ENCODE data around the gene TIGD2.
A peak's percentile ranks its signal among the peaks of the same experiment; 100 is the strongest.

The TIGD2 gene

DNA sequence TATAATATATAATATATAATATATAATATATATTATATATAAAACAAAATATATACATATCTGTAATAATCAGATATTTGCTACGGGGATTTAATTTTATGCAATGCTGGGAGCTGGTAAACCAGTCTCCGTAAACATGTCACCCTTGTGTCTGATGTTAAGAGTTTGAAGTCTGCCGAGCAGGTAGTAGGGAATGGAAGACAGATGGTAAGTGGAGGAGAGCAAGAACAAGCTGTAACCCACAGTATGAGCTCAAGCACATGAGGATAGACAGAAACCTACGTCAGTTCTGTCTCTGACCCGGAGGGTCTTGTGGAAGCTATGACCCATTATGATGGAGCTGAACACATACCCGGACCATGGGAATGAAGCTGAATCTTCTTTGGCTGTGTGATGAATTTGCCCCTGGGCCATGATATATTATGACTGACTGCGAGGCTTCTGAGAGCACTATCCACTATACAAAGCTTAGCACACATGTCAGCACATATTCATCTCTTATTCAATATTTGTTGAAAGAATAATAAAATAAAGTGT, 46.2 kb downstream of the TIGD2 start:
- TF ChIP-seq MYC (IDR thresholded peaks at IDR 0.05; ENCODE audit: low read depth, low read length) (no peak), MAX (IDR thresholded peaks at IDR 0.05; ENCODE audit: low read depth, low read length) (no peak), POLR2A (IDR thresholded peaks at IDR 0.05; ENCODE audit: extremely low read depth, insufficient read length) (no peak)
- TF ChIP-seq, protein P1, sequence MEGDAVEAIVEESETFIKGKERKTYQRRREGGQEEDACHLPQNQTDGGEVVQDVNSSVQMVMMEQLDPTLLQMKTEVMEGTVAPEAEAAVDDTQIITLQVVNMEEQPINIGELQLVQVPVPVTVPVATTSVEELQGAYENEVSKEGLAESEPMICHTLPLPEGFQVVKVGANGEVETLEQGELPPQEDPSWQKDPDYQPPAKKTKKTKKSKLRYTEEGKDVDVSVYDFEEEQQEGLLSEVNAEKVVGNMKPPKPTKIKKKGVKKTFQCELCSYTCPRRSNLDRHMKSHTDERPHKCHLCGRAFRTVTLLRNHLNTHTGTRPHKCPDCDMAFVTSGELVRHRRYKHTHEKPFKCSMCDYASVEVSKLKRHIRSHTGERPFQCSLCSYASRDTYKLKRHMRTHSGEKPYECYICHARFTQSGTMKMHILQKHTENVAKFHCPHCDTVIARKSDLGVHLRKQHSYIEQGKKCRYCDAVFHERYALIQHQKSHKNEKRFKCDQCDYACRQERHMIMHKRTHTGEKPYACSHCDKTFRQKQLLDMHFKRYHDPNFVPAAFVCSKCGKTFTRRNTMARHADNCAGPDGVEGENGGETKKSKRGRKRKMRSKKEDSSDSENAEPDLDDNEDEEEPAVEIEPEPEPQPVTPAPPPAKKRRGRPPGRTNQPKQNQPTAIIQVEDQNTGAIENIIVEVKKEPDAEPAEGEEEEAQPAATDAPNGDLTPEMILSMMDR (IDR thresholded peaks at IDR 0.05; ENCODE audit: low read depth, low read length), result no peak
- DNase-seq (ENCODE audit: low read depth), result no peak
- H3K4me3 ChIP-seq (ENCODE audit: low read depth, low read length), result no peak overlapping the region

DNA sequence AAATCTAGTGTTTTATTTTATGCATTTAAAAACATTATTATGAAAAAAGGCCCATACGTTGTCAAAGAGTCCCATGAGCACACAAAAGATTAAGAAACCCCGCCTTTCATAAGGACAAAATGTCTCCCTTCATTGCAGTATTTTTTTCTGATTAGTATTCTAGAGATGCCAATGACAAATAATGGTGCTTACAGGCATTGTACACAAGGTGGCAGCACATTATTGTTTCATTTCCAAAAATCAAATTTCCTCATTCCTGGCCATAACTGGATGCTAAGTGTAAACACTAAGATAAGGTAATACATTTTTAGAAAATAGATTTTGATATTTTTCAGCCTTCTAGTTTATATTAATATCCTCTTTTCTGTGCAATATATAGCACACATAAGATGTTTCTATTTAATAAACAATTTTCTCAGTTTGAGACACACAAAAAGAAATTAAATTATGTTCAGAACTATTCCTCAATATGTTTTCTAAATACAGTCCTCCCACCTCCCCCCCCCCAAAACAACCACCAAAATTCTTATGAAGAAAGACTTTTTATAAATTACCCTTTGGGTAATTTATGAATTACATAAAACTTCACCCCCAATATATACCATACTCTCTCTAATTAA, 47.7 kb downstream of the TIGD2 start:
- TF ChIP-seq, protein P1 (IDR thresholded peaks at IDR 0.05; ENCODE audit: low read depth, low read length), result peak; percentile 50
- no peak for TF ChIP-seq POLR2A (IDR thresholded peaks at IDR 0.05; ENCODE audit: extremely low read depth, insufficient read length)
- H3K4me3 ChIP-seq (ENCODE audit: low read depth, low read length), result no peak overlapping the region
- DNase-seq (ENCODE audit: low read depth), result peak; percentile 34

- no peak overlapping the region for H3K4me3 ChIP-seq (ENCODE audit: low read depth, low read length)
- no peak for DNase-seq (ENCODE audit: low read depth)
- TF ChIP-seq MYC (IDR thresholded peaks at IDR 0.05; ENCODE audit: low read depth, low read length) (no peak), MAX (IDR thresholded peaks at IDR 0.05; ENCODE audit: low read depth, low read length) (no peak), POLR2A (IDR thresholded peaks at IDR 0.05; ENCODE audit: extremely low read depth, insufficient read length) (no peak)
- TF ChIP-seq, protein P1 (IDR thresholded peaks at IDR 0.05; ENCODE audit: low read depth, low read length), result no peak
Measured at GRCh38 chr4:89160806-89161205, 49.5 kb downstream of the TIGD2 start.

DNA sequence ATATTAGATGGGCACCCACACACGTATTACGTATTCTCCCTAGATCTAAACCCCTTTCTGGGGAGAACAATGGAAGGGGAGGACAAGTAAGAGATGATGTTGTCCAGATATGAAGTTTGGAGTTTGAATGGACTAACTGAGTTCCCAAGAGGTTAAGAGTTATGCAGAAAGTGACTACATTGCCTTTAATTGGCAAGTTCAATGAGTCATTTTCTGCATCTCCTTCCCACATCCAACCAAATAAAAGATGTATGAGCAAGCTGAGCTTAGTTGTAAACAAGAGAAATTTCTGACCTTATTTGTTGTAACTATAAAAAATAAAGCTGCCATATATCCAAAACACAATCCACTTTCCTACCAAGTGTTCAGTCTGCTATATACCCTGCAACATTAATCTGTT, 50.5 kb downstream of the TIGD2 start:
- TF ChIP-seq MAX (IDR thresholded peaks at IDR 0.05; ENCODE audit: low read depth, low read length), result no peak
- no peak for TF ChIP-seq MYC (IDR thresholded peaks at IDR 0.05; ENCODE audit: low read depth, low read length)
- TF ChIP-seq, protein P1 (IDR thresholded peaks at IDR 0.05; ENCODE audit: low read depth, low read length), result no peak
- no peak for TF ChIP-seq POLR2A (IDR thresholded peaks at IDR 0.05; ENCODE audit: extremely low read depth, insufficient read length)
- DNase-seq (ENCODE audit: low read depth), result no peak
- H3K4me3 ChIP-seq (ENCODE audit: low read depth, low read length), result no peak overlapping the region

DNA sequence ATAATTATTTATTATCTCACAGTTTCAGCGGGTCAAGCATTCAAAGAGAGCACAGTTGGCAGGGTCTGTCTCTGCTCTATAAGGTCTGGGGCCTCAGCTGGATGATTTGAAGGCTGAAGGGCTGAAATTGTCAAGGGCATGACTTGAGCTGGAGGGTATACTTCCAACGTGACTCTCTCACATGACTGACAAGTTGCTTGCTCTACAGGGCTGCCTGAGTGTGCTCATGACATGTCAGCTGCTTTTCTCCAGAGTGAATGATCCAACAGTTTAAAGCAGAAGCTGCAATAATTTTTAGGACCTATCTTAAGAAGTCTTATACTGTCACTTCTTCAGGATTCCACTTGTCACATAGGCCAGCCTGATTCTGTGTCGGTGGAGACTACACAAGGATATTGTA, 51.2 kb downstream of the TIGD2 start:
- TF ChIP-seq MYC (IDR thresholded peaks at IDR 0.05; ENCODE audit: low read depth, low read length) (no peak), MAX (IDR thresholded peaks at IDR 0.05; ENCODE audit: low read depth, low read length) (no peak), POLR2A (IDR thresholded peaks at IDR 0.05; ENCODE audit: extremely low read depth, insufficient read length) (no peak)
- TF ChIP-seq, protein P1 (IDR thresholded peaks at IDR 0.05; ENCODE audit: low read depth, low read length), result no peak
- H3K4me3 ChIP-seq (ENCODE audit: low read depth, low read length), result no peak overlapping the region
- no peak for DNase-seq (ENCODE audit: low read depth)
